KG1 (cell line): Measurements from ENCODE around the gene ZNF398.
"Not testable (repeated sequence)": the region's sequence is repeated elsewhere in the genome, so short reads cannot be mapped to it uniquely, and the experiment has no call there.

Source experiments
- DNase-seq: peaks from one replicate; lab custom pipeline; 2025; lab: John Stamatoyannopoulos, UW

The ZNF398 gene, protein sequence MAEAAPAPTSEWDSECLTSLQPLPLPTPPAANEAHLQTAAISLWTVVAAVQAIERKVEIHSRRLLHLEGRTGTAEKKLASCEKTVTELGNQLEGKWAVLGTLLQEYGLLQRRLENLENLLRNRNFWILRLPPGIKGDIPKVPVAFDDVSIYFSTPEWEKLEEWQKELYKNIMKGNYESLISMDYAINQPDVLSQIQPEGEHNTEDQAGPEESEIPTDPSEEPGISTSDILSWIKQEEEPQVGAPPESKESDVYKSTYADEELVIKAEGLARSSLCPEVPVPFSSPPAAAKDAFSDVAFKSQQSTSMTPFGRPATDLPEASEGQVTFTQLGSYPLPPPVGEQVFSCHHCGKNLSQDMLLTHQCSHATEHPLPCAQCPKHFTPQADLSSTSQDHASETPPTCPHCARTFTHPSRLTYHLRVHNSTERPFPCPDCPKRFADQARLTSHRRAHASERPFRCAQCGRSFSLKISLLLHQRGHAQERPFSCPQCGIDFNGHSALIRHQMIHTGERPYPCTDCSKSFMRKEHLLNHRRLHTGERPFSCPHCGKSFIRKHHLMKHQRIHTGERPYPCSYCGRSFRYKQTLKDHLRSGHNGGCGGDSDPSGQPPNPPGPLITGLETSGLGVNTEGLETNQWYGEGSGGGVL

GRCh38 chr7:149147072-149147751 is at the start of gene ZNF398:
Gene ZNF398, plus strand, starts transcription at chr7:149147453. Its CDS starts 290 bp downstream, at chr7:149147743.
- peak; percentile 27 for DNase-seq

DNA sequence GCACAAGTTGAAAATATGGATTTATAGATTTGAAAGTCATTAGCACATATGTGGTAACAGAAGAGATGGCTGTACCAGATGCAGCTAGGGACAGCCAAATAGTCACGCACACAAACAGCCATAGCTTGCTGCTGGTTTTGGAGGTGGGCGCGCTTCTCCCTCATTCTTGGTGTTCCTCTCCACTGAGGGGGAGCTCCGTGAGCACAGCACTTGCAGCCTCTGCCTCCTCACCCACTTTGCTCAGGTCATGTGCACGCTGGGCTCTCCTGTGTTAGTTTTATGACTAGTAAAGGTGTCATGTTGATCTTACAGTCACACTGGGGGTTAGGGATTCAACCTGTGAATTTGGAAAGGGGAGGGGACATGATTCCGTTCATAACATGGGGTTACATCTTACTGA is 48.2 kb upstream of the ZNF398 start:
- DNase-seq: no peak

GRCh38 chr7:149100821-149101220 is 46.4 kb upstream of the ZNF398 start:
- no peak for DNase-seq

DNA sequence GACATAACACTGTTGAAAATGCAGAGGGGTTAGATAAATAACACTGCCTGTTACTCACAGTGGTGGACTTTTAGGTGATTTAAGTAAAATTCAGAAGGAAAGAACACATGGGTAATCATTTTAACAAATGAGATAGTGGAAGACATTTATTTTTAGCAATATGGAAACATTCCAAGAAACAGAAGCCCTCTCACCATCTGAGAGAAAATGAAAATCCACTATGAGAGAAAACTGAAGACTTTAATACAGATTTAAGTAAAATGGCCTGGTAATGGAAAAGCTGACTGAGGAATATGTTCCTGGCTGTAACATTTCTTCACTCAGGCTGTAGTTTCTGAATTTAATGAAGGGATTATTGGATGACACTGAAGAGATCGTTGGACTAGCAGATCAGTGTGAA is 44.6 kb upstream of the ZNF398 start:
- no peak for DNase-seq

DNA sequence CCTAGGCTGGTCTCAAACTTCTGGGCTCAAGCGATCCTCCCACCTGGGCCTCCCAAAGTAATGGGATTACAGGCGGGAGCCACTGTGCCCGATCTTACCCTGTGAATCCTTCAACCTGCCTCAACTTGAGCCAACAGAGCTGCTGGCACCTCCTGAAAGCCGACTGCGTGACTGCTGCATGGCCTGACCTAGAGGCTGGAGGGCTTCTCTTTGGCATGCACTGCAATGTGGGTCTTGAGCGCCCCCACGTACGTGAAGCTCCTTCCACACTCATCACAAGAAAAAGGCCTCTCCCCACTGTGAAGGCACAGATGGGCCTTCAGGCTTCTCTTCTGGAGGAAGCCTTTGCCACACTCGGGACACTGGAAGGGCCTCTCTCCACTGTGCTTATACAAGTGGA is 43.8 kb upstream of the ZNF398 start:
- no peak for DNase-seq

GRCh38 chr7:149104214-149104613 is 43.0 kb upstream of the ZNF398 start:
- no peak for DNase-seq

GRCh38 chr7:149104749-149105148 is 42.5 kb upstream of the ZNF398 start:
- no peak for DNase-seq

DNA sequence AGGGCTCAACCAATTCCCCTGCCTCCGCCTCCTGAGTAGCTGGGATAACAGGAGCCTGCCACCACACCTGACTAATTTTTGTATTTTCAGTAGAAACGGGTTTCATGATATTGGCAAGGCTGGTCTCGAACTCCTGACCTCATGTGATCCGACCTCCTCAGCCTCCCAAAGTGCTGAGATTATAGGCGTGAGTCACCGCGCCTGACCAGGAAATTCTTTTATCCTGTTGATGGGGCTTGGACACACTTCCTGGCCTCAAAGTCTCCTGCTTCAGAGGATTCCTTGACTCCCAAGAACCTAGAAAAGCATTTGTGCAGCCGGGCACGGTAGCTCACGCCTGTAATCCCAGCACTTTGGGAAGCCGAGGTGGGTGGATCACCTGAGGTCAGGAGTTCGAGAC is 37.3 kb upstream of the ZNF398 start:
- DNase-seq: no peak

GRCh38 chr7:149125189-149125862 is 21.9 kb upstream of the ZNF398 start:
- DNase-seq: no peak

DNA sequence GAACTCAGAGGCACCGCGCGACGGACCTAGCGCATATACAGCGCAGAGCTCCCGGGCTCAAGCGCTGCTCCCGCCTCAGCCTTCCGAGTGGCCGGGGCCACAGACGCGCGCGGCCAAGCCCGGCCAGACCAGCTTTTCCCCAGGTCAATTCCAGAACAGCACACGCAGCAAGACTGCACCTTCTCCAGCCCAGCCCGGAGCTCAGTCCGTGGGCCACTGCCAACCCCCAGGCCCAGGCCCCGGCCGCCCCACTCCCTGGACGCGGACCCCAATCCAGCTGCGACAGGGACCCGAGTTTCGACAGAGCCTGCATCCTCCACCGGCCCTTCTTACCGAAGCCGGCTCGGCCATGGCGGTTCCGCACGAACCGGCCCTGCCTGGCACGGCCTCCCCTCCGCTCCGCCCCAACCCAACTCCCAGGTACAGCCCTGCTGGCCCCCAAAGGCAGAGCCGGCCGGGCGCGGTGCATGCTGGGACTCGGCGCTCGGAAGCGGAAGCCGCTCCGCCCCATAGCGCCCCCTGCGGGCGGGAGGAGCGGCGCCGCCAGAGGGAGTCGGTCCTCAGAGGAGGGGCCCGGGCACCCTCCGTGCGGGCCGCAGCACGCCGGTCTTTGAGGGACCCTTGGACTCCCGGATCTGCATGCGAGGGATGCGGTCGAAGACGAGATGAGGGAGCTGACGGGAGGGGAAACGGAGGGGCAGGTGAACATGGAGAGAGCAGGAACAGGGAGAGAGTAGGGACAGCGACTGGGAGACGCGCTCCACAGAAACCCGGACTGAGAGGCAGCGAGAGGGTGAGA is 21.2 kb upstream of the ZNF398 start, which contains the start of gene ZNF425:
Gene ZNF425, minus strand, starts transcription at position 462 of the 799 bp plus-strand sequence. Its CDS starts 111 bp downstream, at position 351.
- DNase-seq: peak; percentile 49

DNA sequence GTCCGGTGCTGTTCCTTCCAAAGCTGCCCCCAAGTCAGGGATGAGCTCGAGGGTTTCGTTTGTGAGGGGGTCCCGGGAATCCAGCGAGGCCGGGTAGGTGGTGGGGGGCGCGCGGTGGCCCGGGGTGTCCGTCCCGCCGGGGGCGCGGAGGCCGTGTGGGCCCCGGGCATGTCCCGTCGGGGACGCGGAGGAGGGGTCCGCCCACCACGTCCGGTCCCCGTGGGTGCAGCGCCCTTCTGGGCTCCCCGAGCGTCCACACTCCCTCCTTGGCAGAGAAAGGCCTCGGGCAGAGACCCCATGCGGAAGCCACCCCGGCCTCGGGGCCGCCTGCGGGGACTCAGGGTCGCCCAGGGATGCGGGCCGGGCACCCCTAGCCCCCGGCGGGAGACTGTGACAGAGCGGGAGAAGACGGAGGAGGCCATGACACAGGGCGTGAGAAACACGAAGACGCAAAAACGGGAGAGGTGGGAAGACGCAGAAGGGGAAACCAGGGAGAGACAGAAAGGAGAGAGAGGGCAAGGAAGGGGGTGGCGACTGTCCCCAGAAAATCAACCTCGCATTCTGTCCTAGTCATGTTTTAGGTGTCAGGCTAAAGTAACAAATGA is 20.5 kb upstream of the ZNF398 start:
- DNase-seq: peak; percentile 12

GRCh38 chr7:149130572-149131198 is 16.6 kb upstream of the ZNF398 start:
- no peak for DNase-seq

DNA sequence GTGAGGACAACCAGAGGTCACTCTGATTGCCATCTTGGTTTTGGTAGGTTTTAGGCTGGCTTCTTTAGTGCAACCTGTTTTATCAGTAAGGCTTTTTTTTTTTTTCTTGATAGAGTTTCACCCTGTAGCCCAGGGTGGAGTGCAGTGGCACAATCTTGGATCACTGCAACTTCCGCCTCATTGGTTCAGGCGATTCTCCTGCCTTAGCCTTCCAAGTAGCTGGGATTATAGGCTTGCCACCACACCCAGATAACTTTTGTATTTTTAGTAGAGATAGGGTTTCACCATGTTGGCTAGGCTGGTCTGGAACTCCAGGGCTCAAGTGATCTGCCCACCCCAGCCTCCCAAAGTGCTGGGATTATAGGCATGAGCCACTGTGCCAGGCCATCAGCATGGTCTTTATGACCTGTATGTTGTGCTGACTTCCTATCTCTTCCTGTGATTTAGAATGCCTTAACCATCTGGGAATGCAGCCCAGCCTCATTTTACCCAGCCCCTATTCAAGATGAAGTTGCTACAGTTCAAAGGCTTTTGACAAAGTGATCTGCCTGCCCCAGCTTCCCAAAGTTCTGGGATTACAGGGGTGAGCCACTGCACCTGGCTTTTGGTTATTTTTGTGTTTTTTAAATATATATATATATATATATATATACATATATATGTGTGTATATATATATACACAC is 14.1 kb upstream of the ZNF398 start:
- no peak for DNase-seq

GRCh38 chr7:149136118-149136517 is 11.1 kb upstream of the ZNF398 start:
- DNase-seq: no peak

GRCh38 chr7:149140831-149141230 is 6.4 kb upstream of the ZNF398 start:
- DNase-seq: no peak

DNA sequence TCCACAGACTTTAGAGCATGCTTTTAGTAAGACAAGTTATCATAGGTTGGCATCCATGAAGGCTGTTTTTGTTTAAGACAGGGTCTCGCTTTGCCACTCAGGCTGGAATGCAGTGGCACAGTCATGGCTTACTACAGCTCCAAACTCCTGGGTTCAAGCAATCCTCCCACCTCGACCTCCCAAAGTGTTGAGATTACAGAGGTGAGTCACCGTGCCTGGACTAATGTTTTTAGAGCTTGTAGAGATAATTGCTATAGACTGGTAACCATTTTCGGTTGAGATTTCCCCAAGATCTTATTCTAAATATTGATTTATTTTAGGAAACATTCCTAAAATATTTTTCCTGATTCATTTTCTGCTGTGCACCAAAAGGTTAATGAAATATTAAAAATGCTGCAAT is 5.4 kb upstream of the ZNF398 start:
- DNase-seq: no peak

GRCh38 chr7:149144436-149144922 is 2.8 kb upstream of the ZNF398 start:
- DNase-seq: not testable (repeated sequence)

- no peak for DNase-seq
These were observed 2.0 kb upstream of the ZNF398 start for GRCh38 chr7:149145031-149145845.
